Fibroblast of lung (primary cell): ENCODE measurements around the gene ME2. TPM values are rescaled to one million over a fixed set of nuclear protein-coding genes. Genes with fewer than 3 reads are reported as not detected.

ENCODE experiments used
- DNase-seq, 2 donors: peaks; one replicate each; pipeline versions ENCODE4 v3.0.0 to v3.0.0-alpha.2; 2010; ENCODE audit warnings: low read depth in 2 of 2
- H2AFZ ChIP-seq: 2 replicates; pipeline ENCODE4 v1.5.1; 2012; ENCODE audit warnings: low read length, control low read depth, inconsistent platforms
- H3K27ac ChIP-seq: 2 replicates; pipeline ENCODE4 v1.5.1; 2011; ENCODE audit warnings: low read length, control low read depth; ENCODE audit not compliant: insufficient read depth
- H3K27me3 ChIP-seq: 2 replicates; pipeline ENCODE4 v1.5.1; 2011; ENCODE audit warnings: mild to moderate bottlenecking, low read length; ENCODE audit not compliant: control insufficient read depth, insufficient read depth
- H3K36me3 ChIP-seq: 2 replicates; pipeline ENCODE4 v1.5.1; 2011; ENCODE audit warnings: low read length; ENCODE audit not compliant: control insufficient read depth, insufficient read depth
- H3K4me1 ChIP-seq: 2 replicates; pipeline ENCODE4 v1.5.1; 2011; ENCODE audit warnings: low read length; ENCODE audit not compliant: control insufficient read depth, insufficient read depth; ENCODE audit errors: extremely low read depth
- H3K4me2 ChIP-seq: 2 replicates; pipeline ENCODE4 v1.5.1; 2011; ENCODE audit warnings: low read length, control low read depth; ENCODE audit not compliant: insufficient read depth; ENCODE audit errors: extremely low read depth
- H3K4me3 ChIP-seq, 4 experiments: fragments of 200-600 bp in 1 of 4; sonication (generic) in 1 of 4; replicated peaks in 1 of 4; 2 replicates each; pipeline ENCODE4 v1.5.1; 2011 to 2016; ENCODE audit warnings: low read length in 4 of 4, low read depth in 3 of 4, mild to moderate bottlenecking in 3 of 4, control low read depth in 2 of 4, inconsistent platforms in 1 of 4, mixed read lengths in 1 of 4; ENCODE audit not compliant: insufficient read depth in 1 of 4; ENCODE audit errors: control extremely low read depth in 1 of 4
- H3K79me2 ChIP-seq: 2 replicates; pipeline ENCODE4 v1.5.1; 2012; ENCODE audit warnings: mild to moderate bottlenecking, low read length, inconsistent platforms; ENCODE audit not compliant: control insufficient read depth, insufficient read depth
- H3K9ac ChIP-seq: 2 replicates; pipeline ENCODE4 v1.5.1; 2011; ENCODE audit warnings: mild to moderate bottlenecking, low read length, control low read depth; ENCODE audit not compliant: insufficient read depth
- H3K9me3 ChIP-seq: 2 replicates; pipeline ENCODE4 v1.5.1; 2012; ENCODE audit warnings: low read depth, low read length; ENCODE audit not compliant: control insufficient read depth, insufficient read depth
- H4K20me1 ChIP-seq: 2 replicates; pipeline ENCODE4 v1.5.1; 2011; ENCODE audit warnings: low read length; ENCODE audit not compliant: control insufficient read depth, insufficient read depth; ENCODE audit errors: extremely low read depth
- CTCF ChIP-seq, 2 donors: IDR thresholded peaks in 1 of 2; conservative IDR thresholded peaks in 1 of 2; 1 replicate in 1 of 2; 2 replicates in 1 of 2; pipeline ENCODE4 v1.5.1; 2011 to 2012; ENCODE audit warnings: low read length in 2 of 2, control low read depth in 1 of 2, inconsistent platforms in 1 of 2, low read depth in 1 of 2, mild to moderate bottlenecking in 1 of 2
- EZH2 ChIP-seq: IDR thresholded peaks from 2 replicates; pipeline ENCODE4 v1.5.1; 2012; ENCODE audit warnings: low read length, control low read depth, mild to moderate bottlenecking; ENCODE audit errors: missing control alignments
- polyA plus RNA-seq, 2 donors: library from polyadenylated mRNA; depleted of rRNA in 1 of 2; stranded (reverse) in 1 of 2; unstranded in 1 of 2; fragments of >200 nt; gene quantifications; 2 replicates each; pipeline ENCODE4 v1.2.1, GENCODE V29; 2011 to 2012; ENCODE audit warnings: missing spikeins in 1 of 2
- total RNA-seq: library from RNA; depleted of rRNA; stranded (reverse); fragments of >200 nt; gene quantifications from 2 replicates; pipeline ENCODE4 v1.2.1, GENCODE V29; 2014

ME2 gene
- total and polyA plus RNA-seq, 2 donors (not counting 1 experiment from before 2014, with no cell fraction given): 40.5 to 57.0 TPM

GRCh38 chr18:50953822-50954221 lies 74.9 kb downstream of the ME2 start:
- H3K4me2 ChIP-seq: no peak overlapping the region
- DNase-seq: no peak
- H3K27ac ChIP-seq: no peak overlapping the region
- no peak overlapping the region for H3K9ac ChIP-seq
- H3K79me2 ChIP-seq: no peaks in the 10 kb centered on the region
- H3K36me3 ChIP-seq: no peaks in the 10 kb centered on the region
- H3K9me3 ChIP-seq: no peaks in the 10 kb centered on the region
- TF ChIP-seq EZH2 (no peak), CTCF (conservative IDR thresholded peaks at IDR 0.05 in 1 of 2, IDR thresholded peaks at IDR 0.05 in 1 of 2; ENCODE audit: low read depth in 1 of 2, low read length in 2 of 2) (no peak)
- no peak overlapping the region for H3K4me3 ChIP-seq
- H3K27me3 ChIP-seq: peaks cover 3% of the 10 kb centered on the region
- H4K20me1 ChIP-seq: no peaks in the 10 kb centered on the region
- no peak overlapping the region for H2AFZ ChIP-seq
- no peaks in the 10 kb centered on the region for H3K4me1 ChIP-seq

GRCh38 chr18:50955253-50955652 lies 76.3 kb downstream of the ME2 start:
- no peak for DNase-seq
- Histone ChIP-seq H3K9ac (no peak overlapping the region), H3K79me2 (no peaks in the 10 kb centered on the region), H4K20me1 (no peaks in the 10 kb centered on the region), H3K4me1 (no peaks in the 10 kb centered on the region), H3K4me3 (no peak overlapping the region), H3K27me3 (peaks cover 3% of the 10 kb centered on the region), H3K9me3 (no peaks in the 10 kb centered on the region), H3K36me3 (no peaks in the 10 kb centered on the region), H3K27ac (no peak overlapping the region), H2AFZ (no peak overlapping the region), H3K4me2 (no peak overlapping the region)
- no peak for TF ChIP-seq CTCF (conservative IDR thresholded peaks at IDR 0.05 in 1 of 2, IDR thresholded peaks at IDR 0.05 in 1 of 2; ENCODE audit: low read depth in 1 of 2, low read length in 2 of 2)

GRCh38 chr18:50956116-50956515 lies 77.2 kb downstream of the ME2 start:
- no peak for DNase-seq
- Histone ChIP-seq H3K4me3 (no peak overlapping the region), H3K36me3 (no peaks in the 10 kb centered on the region), H3K4me1 (no peaks in the 10 kb centered on the region), H3K27me3 (peaks cover 3% of the 10 kb centered on the region), H3K27ac (no peak overlapping the region), H3K79me2 (no peaks in the 10 kb centered on the region), H3K9me3 (no peaks in the 10 kb centered on the region), H4K20me1 (no peaks in the 10 kb centered on the region), H3K4me2 (no peak overlapping the region), H3K9ac (no peak overlapping the region), H2AFZ (no peak overlapping the region)
- TF ChIP-seq CTCF (conservative IDR thresholded peaks at IDR 0.05 in 1 of 2, IDR thresholded peaks at IDR 0.05 in 1 of 2; ENCODE audit: low read depth in 1 of 2, low read length in 2 of 2): no peak
- TF ChIP-seq EZH2: no peak
